Measurements from ENCODE around the gene PCDHGC5. TPM values are rescaled to one million over a fixed set of nuclear protein-coding genes. Genes with fewer than 3 reads are reported as not detected.

Gene PCDHGC5
- total and polyA plus RNA-seq, 2 of the 8 experiments (the other 6 are each of a cell fraction or from before 2014, with no cell fraction given): 0.41 to 1.1 TPM

DNA sequence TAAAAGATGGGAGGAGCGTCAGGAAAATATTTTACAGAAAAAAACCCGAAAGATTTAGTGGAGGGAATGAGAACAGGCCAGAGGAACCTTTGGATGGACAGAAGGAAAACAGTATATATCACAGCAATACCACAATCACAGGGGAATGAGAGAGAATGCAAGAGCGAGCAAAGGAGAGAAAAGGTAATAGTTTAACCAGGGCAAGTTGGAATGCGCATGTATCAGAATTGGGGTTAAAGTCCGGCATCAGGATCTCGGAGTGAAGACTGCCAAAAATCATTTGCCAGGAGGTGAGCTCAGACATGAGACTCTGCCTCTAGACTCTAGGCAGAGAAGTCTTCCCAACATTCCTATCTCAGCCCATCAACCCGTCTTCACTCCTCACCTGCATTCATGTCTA is 36.8 kb downstream of the PCDHGC5 start:
- H3K36me3 ChIP-seq (ENCODE audit: control insufficient read depth in 2 of 4, insufficient read depth in 4 of 4, low read length in 3 of 4): peaks cover 24 to 47% (median 42%) of the 10 kb centered on the region in 4 experiments
- H3K4me1 ChIP-seq (replicated peaks in 1 of 4; ENCODE audit: control insufficient read depth in 3 of 4, insufficient read depth in 4 of 4, low read length in 3 of 4): peaks cover 2 to 15% (median 8%) of the 10 kb centered on the region in 4 experiments; a peak in 6 of 7 replicates
- H3K4ac ChIP-seq (replicated peaks; ENCODE audit: insufficient read length, low read depth, low read length): no peak overlapping the region
- no peak overlapping the region for H2AFZ ChIP-seq (ENCODE audit: low read length)
- no peak overlapping the region for H4K8ac ChIP-seq (ENCODE audit: extremely low read depth, insufficient read depth, low read length)
- H3K18ac ChIP-seq (ENCODE audit: extremely low read depth, low read length): no peak overlapping the region
- H4K20me1 ChIP-seq (replicated peaks in 1 of 2; ENCODE audit: control insufficient read depth in 1 of 2, insufficient read depth in 2 of 2, low read length in 2 of 2): no peaks in the 10 kb centered on the region
- H2BK120ac ChIP-seq (replicated peaks; ENCODE audit: low read depth, low read length): no peak overlapping the region
- POLR2A ChIA-PET (ENCODE audit: partially characterized antibody): interaction anchor here (1.3 to 4.8 kb wide), 3 partner anchors 12 to 112 kb away, joined by 3 to 29 read pairs (median 4); partner anchors contain the start of gene PCDHGC5
- DNase-seq (ENCODE audit: low read depth in 1 of 2, low spot score in 2 of 2) (no peak), FAIRE-seq (no peak)
- no peak overlapping the region for H3K4me2 ChIP-seq (ENCODE audit: insufficient read depth in 1 of 2, low read depth in 2 of 2, low read length in 2 of 2)
- no peak overlapping the region for H4K91ac ChIP-seq (replicated peaks; ENCODE audit: insufficient read length, low read length)
- H3K79me2 ChIP-seq (ENCODE audit: control insufficient read depth in 1 of 2, insufficient read depth in 2 of 2, low read length in 2 of 2): no peaks in the 10 kb centered on the region
- CTCF ChIA-PET (ENCODE audit: partially characterized antibody): interaction anchor here (0.7 to 50.9 kb wide), 25 partner anchors 9 to 431 kb away, joined by 3 to 1236 read pairs (median 9); partner anchors contain the start of genes PCDHB12, PCDHB14, PCDHB15 and PCDHB2
- H3K23me2 ChIP-seq (ENCODE audit: low read depth, low read length): no peaks in the 10 kb centered on the region
- WGBS, 2 experiments (ENCODE audit: extremely low coverage in 1 of 2, insufficient coverage in 1 of 2, insufficient read length in 1 of 2, insufficient replicate concordance in 2 of 2, low coverage in 1 of 2, low lambda C conversion rate in 2 of 2, missing lambda C conversion rate in 1 of 2): 88% methylated on average over 7 of the region's 7 CpGs; no CpG with 5 or more reads in 1 of the 2 experiments
- H2BK5ac ChIP-seq (ENCODE audit: low read depth, low read length): no peak overlapping the region
- no peak overlapping the region for H3K27ac ChIP-seq (ENCODE audit: low read depth, low read length)
- H2AK5ac ChIP-seq (ENCODE audit: low read depth, low read length): no peak overlapping the region
- no peaks in the 10 kb centered on the region for H3K9me3 ChIP-seq (ENCODE audit: insufficient read depth in 2 of 2, low read depth in 1 of 2, low read length in 1 of 2)
- H4K5ac ChIP-seq (ENCODE audit: insufficient read length, low read depth, low read length): no peak overlapping the region
- H3K56ac ChIP-seq (replicated peaks; ENCODE audit: insufficient read length, low read depth, low read length): no peak overlapping the region
- H3K27me3 ChIP-seq (replicated peaks in 1 of 4; ENCODE audit: control insufficient read depth in 3 of 4, extremely low read depth in 1 of 4, insufficient read depth in 3 of 4, low read length in 3 of 4): no peaks in the 10 kb centered on the region
- H2BK15ac ChIP-seq (ENCODE audit: low read length): no peak overlapping the region
- no peak overlapping the region for H2BK20ac ChIP-seq (ENCODE audit: low read length)
- no peaks in the 10 kb centered on the region for H3K79me1 ChIP-seq (ENCODE audit: low read depth, low read length)
- H3K9ac ChIP-seq (replicated peaks in 1 of 4; ENCODE audit: extremely low read depth in 1 of 4, low read depth in 3 of 4, low read length in 3 of 4): no peak overlapping the region
- H2BK12ac ChIP-seq (ENCODE audit: low read depth, low read length): no peak overlapping the region
- H3K23ac ChIP-seq (ENCODE audit: insufficient read length): no peak overlapping the region
- no peak overlapping the region for H3K4me3 ChIP-seq (ENCODE audit: extremely low read depth in 1 of 4, insufficient read depth in 2 of 4, low read depth in 3 of 4, low read length in 4 of 4)
- no peak overlapping the region for H3K14ac ChIP-seq (ENCODE audit: insufficient read length)
- no peak for TF ChIP-seq SAP30 (IDR thresholded peaks at IDR 0.05; ENCODE audit: insufficient read depth, insufficient replicate concordance, low read length)
- TF ChIP-seq RXRA (IDR thresholded peaks at IDR 0.05; ENCODE audit: insufficient read depth, low read depth, low read length): no peak
- no peak for TF ChIP-seq KDM1A (IDR thresholded peaks at IDR 0.05; ENCODE audit: borderline replicate concordance, low read length)
- no peak for TF ChIP-seq SP4 (IDR thresholded peaks at IDR 0.05; ENCODE audit: low read length)
- TF ChIP-seq SIN3A (conservative IDR thresholded peaks at IDR 0.05 in 1 of 2, IDR thresholded peaks at IDR 0.05 in 1 of 2; ENCODE audit: low read depth in 1 of 2, low read length in 2 of 2): no peak
- no peak for TF ChIP-seq SRF (IDR thresholded peaks at IDR 0.05; ENCODE audit: low read depth, low read length)
- no peak for TF ChIP-seq JUND (IDR thresholded peaks at IDR 0.05; ENCODE audit: low read length)
- TF ChIP-seq, protein P1, sequence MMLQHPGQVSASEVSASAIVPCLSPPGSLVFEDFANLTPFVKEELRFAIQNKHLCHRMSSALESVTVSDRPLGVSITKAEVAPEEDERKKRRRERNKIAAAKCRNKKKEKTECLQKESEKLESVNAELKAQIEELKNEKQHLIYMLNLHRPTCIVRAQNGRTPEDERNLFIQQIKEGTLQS (IDR thresholded peaks at IDR 0.05; ENCODE audit: insufficient read depth, low read depth, low read length): no peak
- TF ChIP-seq NRF1 (IDR thresholded peaks at IDR 0.05; ENCODE audit: low read depth, low read length): no peak
- no peak for TF ChIP-seq RAD21 (IDR thresholded peaks at IDR 0.05 in 1 of 2, conservative IDR thresholded peaks at IDR 0.05 in 1 of 2; ENCODE audit: low read depth in 2 of 2, low read length in 2 of 2)
- TF ChIP-seq BCL11A (IDR thresholded peaks at IDR 0.05; ENCODE audit: low read depth in 2 of 2, low read length in 2 of 2): no peak
- TF ChIP-seq, protein P2, sequence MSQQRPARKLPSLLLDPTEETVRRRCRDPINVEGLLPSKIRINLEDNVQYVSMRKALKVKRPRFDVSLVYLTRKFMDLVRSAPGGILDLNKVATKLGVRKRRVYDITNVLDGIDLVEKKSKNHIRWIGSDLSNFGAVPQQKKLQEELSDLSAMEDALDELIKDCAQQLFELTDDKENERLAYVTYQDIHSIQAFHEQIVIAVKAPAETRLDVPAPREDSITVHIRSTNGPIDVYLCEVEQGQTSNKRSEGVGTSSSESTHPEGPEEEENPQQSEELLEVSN (IDR thresholded peaks at IDR 0.05): no peak

Data from H1 (cell line).